Astrocyte of the spinal cord (primary cell): ENCODE results near the gene LPCAT2.

ENCODE experiments used
- DNase-seq: peaks from one replicate; pipeline ENCODE4 v3.0.0; 2011; ENCODE audit warnings: low read depth, low spot score
- H3K4me3 ChIP-seq: 2 replicates; pipeline ENCODE4 v1.5.1; 2011; ENCODE audit warnings: low read depth, mild to moderate bottlenecking, low read length, moderate library complexity
- in situ Hi-C: cut with HindIII; loops from 2 replicates; pipeline ENCODE4 v1.10.0; 2017; ENCODE audit warnings: low sequenced_read_pairs
- TF ChIP-seq, protein P1 (sequence below): IDR thresholded peaks from 2 replicates; pipeline ENCODE4 v1.5.1; 2012; ENCODE audit warnings: low read depth, mild to moderate bottlenecking, low read length, inconsistent platforms

The LPCAT2 gene

DNA sequence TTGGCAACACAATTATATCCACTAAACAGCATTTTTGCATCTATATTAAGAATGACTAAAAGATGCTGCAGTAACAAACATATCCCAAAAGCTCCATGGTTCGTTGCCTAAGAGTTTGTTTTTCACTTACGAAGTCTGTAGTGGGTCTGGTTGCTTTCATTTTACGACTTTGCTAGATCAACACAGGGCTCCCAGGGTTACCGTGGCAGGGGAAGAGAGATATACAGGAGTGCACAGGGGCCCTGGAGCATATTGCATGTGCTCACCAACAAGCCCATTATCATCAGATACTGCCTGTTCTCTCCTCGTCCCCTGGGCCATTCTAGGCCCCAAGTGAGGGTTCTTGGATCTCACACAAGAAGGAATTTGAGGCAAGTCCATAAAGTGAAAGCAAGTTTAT is 33.0 kb upstream of the LPCAT2 start:
- no peak for DNase-seq
- in situ Hi-C loops, result no loop called here
- no peak overlapping the region for H3K4me3 ChIP-seq
- TF ChIP-seq, protein P1, sequence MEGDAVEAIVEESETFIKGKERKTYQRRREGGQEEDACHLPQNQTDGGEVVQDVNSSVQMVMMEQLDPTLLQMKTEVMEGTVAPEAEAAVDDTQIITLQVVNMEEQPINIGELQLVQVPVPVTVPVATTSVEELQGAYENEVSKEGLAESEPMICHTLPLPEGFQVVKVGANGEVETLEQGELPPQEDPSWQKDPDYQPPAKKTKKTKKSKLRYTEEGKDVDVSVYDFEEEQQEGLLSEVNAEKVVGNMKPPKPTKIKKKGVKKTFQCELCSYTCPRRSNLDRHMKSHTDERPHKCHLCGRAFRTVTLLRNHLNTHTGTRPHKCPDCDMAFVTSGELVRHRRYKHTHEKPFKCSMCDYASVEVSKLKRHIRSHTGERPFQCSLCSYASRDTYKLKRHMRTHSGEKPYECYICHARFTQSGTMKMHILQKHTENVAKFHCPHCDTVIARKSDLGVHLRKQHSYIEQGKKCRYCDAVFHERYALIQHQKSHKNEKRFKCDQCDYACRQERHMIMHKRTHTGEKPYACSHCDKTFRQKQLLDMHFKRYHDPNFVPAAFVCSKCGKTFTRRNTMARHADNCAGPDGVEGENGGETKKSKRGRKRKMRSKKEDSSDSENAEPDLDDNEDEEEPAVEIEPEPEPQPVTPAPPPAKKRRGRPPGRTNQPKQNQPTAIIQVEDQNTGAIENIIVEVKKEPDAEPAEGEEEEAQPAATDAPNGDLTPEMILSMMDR, result no peak

DNA sequence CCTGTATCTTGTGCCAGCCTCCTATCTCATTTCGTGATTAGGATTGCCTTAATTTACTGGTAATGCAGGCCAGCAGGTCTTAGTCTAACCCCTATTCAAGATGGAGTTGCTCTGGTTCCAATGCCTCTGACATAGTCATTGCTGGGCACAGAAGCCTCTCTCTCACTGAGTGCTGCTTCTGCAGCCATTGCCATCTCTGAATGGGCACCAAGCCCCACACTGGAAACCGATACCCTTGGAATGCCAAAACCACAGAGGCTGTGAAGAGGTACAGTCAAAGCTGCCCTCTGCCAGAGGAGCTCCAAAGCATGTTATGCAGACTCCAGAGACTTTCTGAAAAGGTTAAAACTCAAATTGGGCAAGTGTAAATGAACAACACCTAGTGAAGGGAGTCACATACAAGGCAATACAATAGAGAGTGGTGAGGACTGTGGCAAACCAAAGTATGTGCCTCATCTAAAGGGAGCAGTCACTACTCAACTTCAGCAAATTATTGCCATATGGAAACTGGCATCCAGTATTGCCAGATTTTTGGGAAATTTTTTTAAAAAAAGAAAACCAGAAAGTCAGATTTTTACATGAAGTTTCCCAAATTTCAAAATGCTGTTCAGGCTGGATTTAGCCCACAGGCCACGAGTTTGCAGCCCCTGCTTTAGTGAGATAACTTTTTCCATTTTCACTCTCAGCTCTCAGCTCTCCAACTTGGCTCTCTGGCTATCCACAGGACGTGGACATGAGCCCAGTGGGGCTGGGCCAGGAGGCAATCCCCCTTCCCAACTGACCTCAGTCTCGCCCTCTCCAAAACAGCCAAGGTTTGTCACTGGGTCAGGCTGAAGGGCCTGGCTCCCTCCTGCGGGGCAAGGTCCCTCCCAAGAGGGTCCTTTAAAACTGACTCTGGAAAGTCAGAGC is 32.0 kb upstream of the LPCAT2 start:
- no peak for DNase-seq
- in situ Hi-C loops, result no loop called here
- TF ChIP-seq, protein P1, result no peak
- H3K4me3 ChIP-seq, result no peak overlapping the region

DNA sequence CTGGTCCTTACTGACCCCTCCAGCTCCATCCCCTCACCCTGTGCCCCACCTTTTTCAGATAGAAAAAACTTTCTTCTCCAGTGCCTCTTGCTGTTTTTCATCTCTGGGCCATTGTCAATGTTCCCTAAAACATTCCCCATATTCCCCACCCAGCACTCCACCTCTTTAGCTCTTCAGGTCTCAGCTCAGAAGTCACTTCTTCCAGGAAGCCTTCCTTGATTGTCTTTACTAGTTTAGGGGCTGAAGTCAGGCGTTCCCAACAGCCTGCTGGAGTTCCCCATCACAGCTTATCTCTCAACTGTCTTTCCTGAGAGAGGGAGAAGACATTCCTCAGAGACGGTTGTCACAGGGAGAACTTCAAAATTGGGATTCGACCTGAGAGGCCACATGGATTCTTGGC is 31.1 kb upstream of the LPCAT2 start:
- no peak overlapping the region for H3K4me3 ChIP-seq
- TF ChIP-seq, protein P1, result no peak
- in situ Hi-C loops, result no loop called here
- DNase-seq, result no peak

DNA sequence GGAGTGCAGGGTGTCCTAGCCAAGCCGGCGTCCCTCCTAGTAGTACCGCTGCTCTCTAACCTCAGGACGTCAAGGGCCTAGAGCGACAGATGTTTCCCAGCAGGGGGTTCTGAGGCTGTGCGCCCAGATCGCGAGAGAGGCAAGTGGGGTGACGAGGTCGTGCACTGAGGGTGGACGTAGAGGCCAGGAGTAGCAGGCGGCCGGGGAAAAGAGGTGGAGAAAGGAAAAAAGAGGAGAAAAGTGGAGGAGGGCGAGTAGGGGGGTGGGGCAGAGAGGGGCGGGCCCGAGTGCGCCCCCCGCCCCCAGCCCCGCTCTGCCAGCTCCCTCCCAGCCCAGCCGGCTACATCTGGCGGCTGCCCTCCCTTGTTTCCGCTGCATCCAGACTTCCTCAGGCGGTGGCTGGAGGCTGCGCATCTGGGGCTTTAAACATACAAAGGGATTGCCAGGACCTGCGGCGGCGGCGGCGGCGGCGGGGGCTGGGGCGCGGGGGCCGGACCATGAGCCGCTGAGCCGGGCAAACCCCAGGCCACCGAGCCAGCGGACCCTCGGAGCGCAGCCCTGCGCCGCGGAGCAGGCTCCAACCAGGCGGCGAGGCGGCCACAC is 29.9 kb upstream of the LPCAT2 start, which contains the start of gene MMP2:
Gene MMP2 (plus strand): TSS at position 372 of the 603 bp plus-strand sequence. CDS start 282 bp downstream, outside the sequence.
- TF ChIP-seq, protein P1, result no peak
- H3K4me3 ChIP-seq, result peak within 1 kb of the TSS; percentile 86
- peak; percentile 81 for DNase-seq
- in situ Hi-C loops, result no loop called here

DNA sequence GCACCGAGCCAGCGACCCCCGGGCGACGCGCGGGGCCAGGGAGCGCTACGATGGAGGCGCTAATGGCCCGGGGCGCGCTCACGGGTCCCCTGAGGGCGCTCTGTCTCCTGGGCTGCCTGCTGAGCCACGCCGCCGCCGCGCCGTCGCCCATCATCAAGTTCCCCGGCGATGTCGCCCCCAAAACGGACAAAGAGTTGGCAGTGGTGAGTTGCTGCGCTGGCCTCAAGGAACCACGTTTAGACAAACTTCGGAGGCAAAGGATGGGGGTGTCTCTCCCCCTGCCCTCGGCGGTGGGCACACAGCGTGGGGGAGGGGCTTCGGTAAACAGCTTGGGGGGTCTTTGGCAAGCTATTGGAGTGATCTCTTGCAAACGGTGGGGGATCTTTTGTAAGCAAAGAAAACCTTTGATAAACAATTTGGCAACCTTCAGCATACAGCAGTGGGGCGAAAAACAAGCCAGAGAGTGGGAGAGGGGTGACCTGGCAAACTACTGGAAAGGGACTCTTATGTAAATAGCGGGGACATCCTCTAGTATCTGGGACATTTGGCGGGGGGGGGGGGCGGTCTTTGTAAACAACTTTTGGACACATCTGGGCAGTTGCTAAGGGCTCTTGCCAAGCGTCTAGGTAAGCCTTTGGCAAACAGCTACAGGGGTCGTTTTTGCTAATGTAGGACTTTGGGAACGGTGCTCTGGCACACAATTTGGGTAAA is 29.3 kb upstream of the LPCAT2 start:
- H3K4me3 ChIP-seq, result peak overlapping the region; percentile 86
- TF ChIP-seq, protein P1, result no peak
- no peak for DNase-seq
- in situ Hi-C loops, result no loop called here

DNA sequence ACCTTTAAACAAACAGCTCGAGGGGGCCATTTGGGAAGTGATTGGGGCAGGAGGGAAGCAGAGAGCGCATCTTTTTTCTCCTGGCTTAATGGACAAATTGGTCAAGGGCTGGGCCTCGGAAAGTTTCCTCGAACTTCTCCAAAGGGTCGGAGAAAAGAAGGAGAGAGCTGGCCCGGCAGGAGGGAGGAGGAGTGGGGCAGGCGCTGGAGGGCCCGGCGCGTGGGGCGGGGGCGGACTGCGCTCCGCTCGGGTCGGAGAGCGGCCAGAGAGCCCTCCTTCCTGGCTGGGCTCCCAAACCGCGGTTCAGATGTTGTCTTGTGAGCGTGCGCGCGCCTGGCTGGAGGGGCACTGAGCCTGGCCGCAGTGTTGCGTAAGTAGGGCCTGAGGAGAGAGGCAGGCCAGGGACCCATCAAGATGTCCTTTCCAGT is 28.6 kb upstream of the LPCAT2 start:
- in situ Hi-C loops, result no loop called here
- peak overlapping the region; percentile 86 for H3K4me3 ChIP-seq
- TF ChIP-seq, protein P1, result no peak
- DNase-seq, result peak; percentile 92
